Mesendoderm (in vitro differentiated cells): ENCODE data around the gene ABCD3.

ENCODE experiments used
- DNase-seq: peaks from one replicate; pipeline ENCODE4 v3.0.0; 2013
- H2AK5ac ChIP-seq: 2 replicates; pipeline ENCODE4 v1.6.1; 2013; ENCODE audit warnings: low read length, inconsistent platforms
- H2BK120ac ChIP-seq: 2 replicates; pipeline ENCODE4 v1.6.1; 2013; ENCODE audit warnings: low read depth, mild to moderate bottlenecking, low read length, moderate library complexity, mixed read lengths
- H2BK15ac ChIP-seq: replicated peaks from 2 replicates; pipeline ENCODE4 v1.6.1; 2013; ENCODE audit warnings: low read depth, mild to moderate bottlenecking, moderate library complexity
- H2BK5ac ChIP-seq: 2 replicates; pipeline ENCODE4 v1.6.1; 2013; ENCODE audit warnings: low read length, inconsistent platforms
- H3K18ac ChIP-seq: 2 replicates; pipeline ENCODE4 v1.6.1; 2013; ENCODE audit warnings: mild to moderate bottlenecking, low read length, mixed read lengths
- H3K23ac ChIP-seq: one replicate; pipeline ENCODE4 v1.6.1; 2013; ENCODE audit warnings: low read length
- H3K27ac ChIP-seq: 2 replicates; pipeline ENCODE4 v1.5.1; 2013; ENCODE audit warnings: low read depth, mild to moderate bottlenecking, inconsistent platforms, low read length, moderate library complexity
- H3K27me3 ChIP-seq: 2 replicates; pipeline ENCODE4 v1.6.1; 2013; ENCODE audit warnings: low read length, control low read depth, mild to moderate bottlenecking, inconsistent platforms; ENCODE audit not compliant: insufficient read depth, poor library complexity
- H3K36me3 ChIP-seq: 2 replicates; pipeline ENCODE4 v1.6.1; 2013; ENCODE audit warnings: low read length, inconsistent platforms; ENCODE audit not compliant: control insufficient read depth, insufficient read depth
- H3K4ac ChIP-seq: one replicate; pipeline ENCODE4 v1.6.1; 2013; ENCODE audit warnings: low read depth, mild to moderate bottlenecking, low read length, moderate library complexity
- H3K4me1 ChIP-seq: 2 replicates; pipeline ENCODE4 v1.6.1; 2013; ENCODE audit warnings: low read depth, low read length, inconsistent platforms; ENCODE audit not compliant: control insufficient read depth
- H3K4me2 ChIP-seq: 2 replicates; pipeline ENCODE4 v1.6.1; 2013; ENCODE audit warnings: low read length
- H3K4me3 ChIP-seq: 2 replicates; pipeline ENCODE4 v1.5.1; 2013; ENCODE audit warnings: mild to moderate bottlenecking, low read length
- H3K56ac ChIP-seq: one replicate; pipeline ENCODE4 v1.6.1; 2013; ENCODE audit warnings: low read length
- H3K79me1 ChIP-seq: 2 replicates; pipeline ENCODE4 v1.6.1; 2013; ENCODE audit warnings: low read length, inconsistent platforms
- H3K79me2 ChIP-seq: 2 replicates; pipeline ENCODE4 v1.6.1; 2013; ENCODE audit warnings: mild to moderate bottlenecking, low read length; ENCODE audit not compliant: control insufficient read depth, insufficient read depth
- H3K9ac ChIP-seq: 2 replicates; pipeline ENCODE4 v1.6.1; 2013; ENCODE audit warnings: low read length, inconsistent platforms
- H4K5ac ChIP-seq: one replicate; pipeline ENCODE4 v1.6.1; 2013; ENCODE audit warnings: low read length
- H4K8ac ChIP-seq: one replicate; pipeline ENCODE4 v1.6.1; 2013; ENCODE audit warnings: low read depth, mild to moderate bottlenecking, control low read depth, low read length, moderate library complexity
- WGBS: extraction: QIAGEN DNeasy Blood & Tissue Kit; methylation state at CpG from one replicate; pipeline ENCODE4 v1.1.7; 2013; ENCODE audit warnings: low lambda C conversion rate, missing lambda C conversion rate; ENCODE audit not compliant: insufficient coverage; ENCODE audit errors: extremely low coverage; 5-methylcytosine and 5-hydroxymethylcytosine counted together

The ABCD3 gene

DNA sequence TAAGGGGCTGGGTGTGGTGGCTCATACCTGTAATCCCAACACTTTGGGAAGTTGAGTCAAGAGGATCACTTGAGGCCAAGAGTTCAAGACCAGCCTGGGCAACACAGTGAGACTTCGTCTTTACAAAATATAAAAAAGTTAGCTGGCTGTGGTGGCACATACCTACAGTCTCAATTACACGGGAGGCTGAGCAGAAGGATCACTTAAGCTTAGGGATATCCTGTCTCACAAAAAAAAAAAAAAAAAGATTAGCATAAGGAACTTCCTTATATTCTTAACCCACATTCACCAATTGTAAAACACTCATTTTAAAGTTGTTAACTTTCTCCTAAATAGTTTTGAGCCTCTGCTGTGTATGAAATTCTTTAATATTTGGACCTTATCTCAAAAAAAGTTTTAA lies 53.1 kb downstream of the ABCD3 start:
- Histone ChIP-seq H2AK5ac (no peak overlapping the region), H4K8ac (no peak overlapping the region), H3K4me3 (no peak overlapping the region), H3K4me1 (no peaks in the 10 kb centered on the region), H2BK15ac (no peak overlapping the region), H2BK120ac (no peak overlapping the region), H3K18ac (no peak overlapping the region), H3K23ac (no peak overlapping the region), H3K4me2 (no peak overlapping the region), H3K56ac (no peak overlapping the region), H2BK5ac (no peak overlapping the region), H4K5ac (no peak overlapping the region), H3K79me2 (no peaks in the 10 kb centered on the region), H3K27me3 (no peaks in the 10 kb centered on the region), H3K79me1 (no peaks in the 10 kb centered on the region), H3K4ac (no peak overlapping the region), H3K27ac (no peak overlapping the region), H3K36me3 (no peaks in the 10 kb centered on the region), H3K9ac (no peak overlapping the region)
- no peak for DNase-seq
- WGBS, result no CpG with 5 or more reads among the region's 2 CpGs

DNA sequence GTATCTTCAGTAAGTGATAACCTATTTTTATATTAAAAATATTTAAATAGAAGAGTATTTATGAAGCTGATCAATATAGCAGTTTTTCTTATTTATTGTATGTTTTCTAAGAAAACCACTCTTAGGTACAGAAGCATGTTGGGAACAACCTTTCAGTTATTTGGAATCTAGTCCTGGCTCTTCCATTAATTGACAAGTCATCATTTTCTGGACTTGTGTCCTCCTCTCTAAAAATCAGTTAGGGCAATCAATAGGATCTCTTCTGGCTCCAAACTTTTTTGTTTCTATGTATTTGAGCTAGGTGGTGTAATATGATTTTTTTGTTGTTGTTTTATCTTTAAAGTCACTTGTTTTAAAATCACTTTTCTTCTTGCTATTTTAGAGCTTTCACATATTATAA lies 57.0 kb downstream of the ABCD3 start:
- Histone ChIP-seq H3K27me3 (no peaks in the 10 kb centered on the region), H3K4ac (no peak overlapping the region), H2BK5ac (no peak overlapping the region), H2BK120ac (no peak overlapping the region), H4K5ac (no peak overlapping the region), H3K9ac (no peak overlapping the region), H3K79me2 (no peaks in the 10 kb centered on the region), H4K8ac (no peak overlapping the region), H2BK15ac (no peak overlapping the region), H3K36me3 (no peaks in the 10 kb centered on the region), H3K79me1 (no peaks in the 10 kb centered on the region), H3K18ac (no peak overlapping the region), H3K4me3 (no peak overlapping the region), H2AK5ac (no peak overlapping the region), H3K23ac (no peak overlapping the region), H3K4me2 (no peak overlapping the region), H3K56ac (no peak overlapping the region), H3K27ac (no peak overlapping the region), H3K4me1 (no peaks in the 10 kb centered on the region)
- DNase-seq, result no peak

DNA sequence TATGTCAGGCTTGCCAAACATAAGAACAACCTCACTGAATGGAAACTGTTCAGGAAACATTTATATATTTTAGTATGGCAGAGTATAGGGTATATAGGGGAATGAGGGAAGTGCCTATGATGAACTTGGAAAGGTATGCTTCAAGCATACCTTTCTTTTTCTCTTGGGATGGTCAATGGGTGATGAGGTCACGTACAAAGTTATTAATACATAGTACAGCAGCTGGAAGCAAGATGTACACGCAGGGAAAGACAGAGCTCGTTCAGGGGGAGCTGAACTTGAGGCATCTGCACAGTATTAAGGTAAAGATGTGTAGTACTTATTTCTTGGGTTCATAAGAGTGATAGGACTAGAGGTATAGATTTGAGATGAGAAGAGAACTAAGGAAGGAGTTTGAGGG lies 61.5 kb downstream of the ABCD3 start:
- Histone ChIP-seq H3K4me3 (no peak overlapping the region), H4K8ac (no peak overlapping the region), H2BK5ac (no peak overlapping the region), H3K23ac (no peak overlapping the region), H2AK5ac (no peak overlapping the region), H3K56ac (no peak overlapping the region), H3K27ac (no peak overlapping the region), H3K79me2 (no peaks in the 10 kb centered on the region), H3K27me3 (no peaks in the 10 kb centered on the region), H3K18ac (no peak overlapping the region), H3K4me1 (no peaks in the 10 kb centered on the region), H2BK120ac (no peak overlapping the region), H3K79me1 (no peaks in the 10 kb centered on the region), H3K4ac (no peak overlapping the region), H3K9ac (no peak overlapping the region), H2BK15ac (no peak overlapping the region), H3K4me2 (no peak overlapping the region), H3K36me3 (no peaks in the 10 kb centered on the region), H4K5ac (no peak overlapping the region)
- no CpG with 5 or more reads among the region's 3 CpGs for WGBS
- no peak for DNase-seq

DNA sequence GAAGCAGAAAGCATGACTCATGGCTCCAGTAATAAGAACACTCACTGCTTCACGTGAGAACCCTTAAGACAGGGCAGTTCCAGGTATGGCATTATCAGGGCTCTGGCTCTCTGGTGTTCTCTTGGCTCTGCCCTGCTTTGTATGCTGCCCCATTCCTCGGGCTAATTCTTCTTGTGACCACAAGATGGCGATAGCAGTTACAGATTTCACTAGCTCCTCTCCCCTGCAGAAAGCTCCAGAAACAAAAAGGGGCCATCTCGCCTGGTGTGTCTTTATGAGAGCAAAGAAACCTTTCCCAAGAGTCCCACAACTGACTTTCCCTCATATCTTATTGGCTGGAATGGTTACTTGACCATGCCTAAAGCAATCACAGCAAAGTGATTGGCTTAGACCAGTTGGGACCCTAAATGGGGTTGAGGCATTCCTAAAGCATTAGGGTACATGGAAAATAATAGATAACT lies 63.3 kb downstream of the ABCD3 start:
- H2BK120ac ChIP-seq, result no peak overlapping the region
- H3K27ac ChIP-seq, result no peak overlapping the region
- H3K23ac ChIP-seq, result no peak overlapping the region
- no peak overlapping the region for H3K56ac ChIP-seq
- no peak overlapping the region for H3K4ac ChIP-seq
- no peak overlapping the region for H3K4me2 ChIP-seq
- WGBS, result no CpG with 5 or more reads among the region's 4 CpGs
- no peak overlapping the region for H2BK15ac ChIP-seq
- no peak overlapping the region for H2BK5ac ChIP-seq
- H2AK5ac ChIP-seq, result no peak overlapping the region
- peak; percentile 88 for DNase-seq
- no peak overlapping the region for H3K4me3 ChIP-seq
- H3K79me1 ChIP-seq, result no peaks in the 10 kb centered on the region
- H4K5ac ChIP-seq, result no peak overlapping the region
- H3K4me1 ChIP-seq, result no peaks in the 10 kb centered on the region
- no peak overlapping the region for H3K9ac ChIP-seq
- no peaks in the 10 kb centered on the region for H3K27me3 ChIP-seq
- H3K36me3 ChIP-seq, result no peaks in the 10 kb centered on the region
- H4K8ac ChIP-seq, result no peak overlapping the region
- no peaks in the 10 kb centered on the region for H3K79me2 ChIP-seq
- H3K18ac ChIP-seq, result no peak overlapping the region

DNA sequence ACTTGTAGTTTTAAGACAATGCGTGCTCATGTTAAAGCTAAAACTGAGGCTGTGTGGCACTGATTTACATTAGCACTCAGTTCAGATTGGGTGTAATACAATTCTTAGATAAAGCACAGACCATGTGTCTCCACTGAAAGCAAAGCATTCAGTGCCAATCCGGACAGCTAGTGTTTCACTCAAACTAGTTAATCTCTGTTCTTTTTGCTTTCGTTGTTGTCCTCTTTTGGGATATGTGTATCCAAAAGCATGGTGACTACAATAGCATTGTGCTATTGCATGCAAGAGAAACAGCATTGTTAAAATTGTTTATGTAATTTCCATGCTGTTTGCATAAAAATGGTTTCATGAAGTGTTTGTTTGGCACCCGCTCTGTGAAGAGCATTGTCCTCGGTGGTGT lies 68.8 kb downstream of the ABCD3 start:
- H2BK15ac ChIP-seq, result no peak overlapping the region
- no peaks in the 10 kb centered on the region for H3K4me1 ChIP-seq
- H3K4ac ChIP-seq, result no peak overlapping the region
- no peak overlapping the region for H3K56ac ChIP-seq
- H3K36me3 ChIP-seq, result no peaks in the 10 kb centered on the region
- no peaks in the 10 kb centered on the region for H3K79me1 ChIP-seq
- H3K79me2 ChIP-seq, result no peaks in the 10 kb centered on the region
- H2BK5ac ChIP-seq, result no peak overlapping the region
- no peak overlapping the region for H3K4me3 ChIP-seq
- no peak overlapping the region for H2AK5ac ChIP-seq
- H3K27ac ChIP-seq, result no peak overlapping the region
- no peak overlapping the region for H3K18ac ChIP-seq
- no CpG with 5 or more reads among the region's 5 CpGs for WGBS
- H3K23ac ChIP-seq, result no peak overlapping the region
- no peak overlapping the region for H3K9ac ChIP-seq
- DNase-seq, result no peak
- no peak overlapping the region for H2BK120ac ChIP-seq
- H4K5ac ChIP-seq, result no peak overlapping the region
- no peak overlapping the region for H4K8ac ChIP-seq
- H3K27me3 ChIP-seq, result no peaks in the 10 kb centered on the region
- H3K4me2 ChIP-seq, result no peak overlapping the region

DNA sequence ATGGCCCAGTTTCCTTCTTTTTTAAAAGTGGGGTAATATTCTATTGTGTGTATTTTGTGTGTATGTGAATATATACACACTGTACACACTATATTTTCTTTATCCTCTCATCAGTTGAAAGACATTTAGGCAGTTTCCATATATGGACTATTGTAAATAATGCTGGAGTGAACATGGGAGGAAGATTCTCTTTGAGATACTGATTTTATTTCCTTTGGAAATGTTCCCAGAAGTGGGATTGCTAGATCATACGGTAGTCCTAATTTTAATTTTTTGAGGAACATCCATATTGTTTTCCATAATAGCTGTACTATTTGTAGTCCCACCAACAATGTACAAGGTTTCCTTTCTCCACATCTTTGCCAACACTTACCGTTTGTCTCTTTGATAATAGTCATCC lies 72.4 kb downstream of the ABCD3 start:
- Histone ChIP-seq H2AK5ac (no peak overlapping the region), H4K5ac (no peak overlapping the region), H2BK120ac (no peak overlapping the region), H3K4me1 (no peaks in the 10 kb centered on the region), H3K27ac (no peak overlapping the region), H3K4me2 (no peak overlapping the region), H3K27me3 (no peaks in the 10 kb centered on the region), H3K4ac (no peak overlapping the region), H3K79me2 (no peaks in the 10 kb centered on the region), H3K18ac (no peak overlapping the region), H3K9ac (no peak overlapping the region), H3K36me3 (no peaks in the 10 kb centered on the region), H4K8ac (no peak overlapping the region), H3K23ac (no peak overlapping the region), H2BK15ac (no peak overlapping the region), H3K79me1 (no peaks in the 10 kb centered on the region), H2BK5ac (no peak overlapping the region), H3K56ac (no peak overlapping the region), H3K4me3 (no peak overlapping the region)
- no CpG with 5 or more reads among the region's 2 CpGs for WGBS
- no peak for DNase-seq
